Endodermal cell (in vitro differentiated cells): ENCODE measurements around the gene ZNF616. TPM values are rescaled to one million over a fixed set of nuclear protein-coding genes. Genes with fewer than 3 reads are reported as not detected.

Source experiments
- DNase-seq: peaks from one replicate; pipeline ENCODE4 v3.0.0-alpha.2; 2017
- H3K27ac ChIP-seq: 2 replicates; pipeline ENCODE4 v1.5.1; 2013; ENCODE audit warnings: mild to moderate bottlenecking, low read depth, low read length, moderate library complexity
- H3K27me3 ChIP-seq: 2 replicates; pipeline ENCODE4 v1.6.1; 2013; ENCODE audit warnings: mild to moderate bottlenecking, low read length, moderate library complexity; ENCODE audit not compliant: insufficient read depth, control insufficient read depth, poor library complexity, severe bottlenecking
- H3K36me3 ChIP-seq: 2 replicates; pipeline ENCODE4 v1.7.0; 2013; ENCODE audit warnings: mild to moderate bottlenecking, low read length, moderate library complexity; ENCODE audit not compliant: control insufficient read depth, insufficient read depth
- H3K4me1 ChIP-seq: one replicate; pipeline ENCODE4 v1.7.0; 2013; ENCODE audit warnings: low read length; ENCODE audit not compliant: control insufficient read depth, insufficient read depth
- H3K4me3 ChIP-seq: 2 replicates; pipeline ENCODE4 v1.5.1; 2013; ENCODE audit warnings: mild to moderate bottlenecking, low read length, moderate library complexity
- H3K9ac ChIP-seq: 2 replicates; pipeline ENCODE4 v1.6.1; 2013; ENCODE audit warnings: mild to moderate bottlenecking, low read length, moderate library complexity; ENCODE audit not compliant: poor library complexity, severe bottlenecking; ENCODE audit errors: extremely low read depth
- H3K9me3 ChIP-seq: 2 replicates; pipeline ENCODE4 v1.6.1; 2013; ENCODE audit warnings: mild to moderate bottlenecking, low read length, moderate library complexity; ENCODE audit not compliant: control insufficient read depth
- H3K27ac Mint-ChIP-seq: 2 replicates; pipeline ENCODE4 v1.8.0; 2020; ENCODE audit warnings: mixed read lengths
- H3K27me3 Mint-ChIP-seq: 2 replicates; pipeline ENCODE4 v1.8.0; 2021; ENCODE audit warnings: mild to moderate bottlenecking, mixed read lengths; ENCODE audit not compliant: insufficient read depth
- H3K36me3 Mint-ChIP-seq: 2 replicates; pipeline ENCODE4 v1.8.0; 2020; ENCODE audit warnings: low read depth, mixed read lengths
- H3K4me1 Mint-ChIP-seq: 2 replicates; pipeline ENCODE4 v1.8.0; 2020; ENCODE audit warnings: mixed read lengths
- H3K4me3 Mint-ChIP-seq: 2 replicates; pipeline ENCODE4 v1.8.0; 2020; ENCODE audit warnings: mild to moderate bottlenecking, moderate library complexity, mixed read lengths
- H3K9me3 Mint-ChIP-seq: 2 replicates; pipeline ENCODE4 v1.8.0; 2020; ENCODE audit warnings: mild to moderate bottlenecking, mixed read lengths
- CTCF ChIP-seq: fragments of 200-600 bp; sonication (generic); conservative IDR thresholded peaks from 2 replicates; pipeline ENCODE4 v1.5.0; 2021; ENCODE audit warnings: antibody characterized with exemption, mild to moderate bottlenecking
- WGBS, 2 experiments: methylation state at CpG; one replicate each; pipeline versions ENCODE4 v1.1.5 to v1.1.7; 2013; ENCODE audit warnings: missing lambda C conversion rate in 2 of 2, mixed read lengths in 1 of 2; ENCODE audit not compliant: insufficient coverage in 1 of 2, insufficient read length in 1 of 2; 5-methylcytosine and 5-hydroxymethylcytosine counted together
- total RNA-seq, 2 donors: library from RNA; stranded (reverse); fragmentation: NEBNext Ultra II Directional in 1 of 2; extraction: Animal tissue kit (Norgen Biotek cat#: 25700) in 1 of 2; gene quantifications; 2 replicates in 1 of 2; 3 replicates in 1 of 2; pipeline ENCODE4 v1.2.1, GENCODE V29; 2021

Gene ZNF616
- total RNA-seq, 2 donors from 2014 or later: 23.5 to 24.5 TPM

DNA sequence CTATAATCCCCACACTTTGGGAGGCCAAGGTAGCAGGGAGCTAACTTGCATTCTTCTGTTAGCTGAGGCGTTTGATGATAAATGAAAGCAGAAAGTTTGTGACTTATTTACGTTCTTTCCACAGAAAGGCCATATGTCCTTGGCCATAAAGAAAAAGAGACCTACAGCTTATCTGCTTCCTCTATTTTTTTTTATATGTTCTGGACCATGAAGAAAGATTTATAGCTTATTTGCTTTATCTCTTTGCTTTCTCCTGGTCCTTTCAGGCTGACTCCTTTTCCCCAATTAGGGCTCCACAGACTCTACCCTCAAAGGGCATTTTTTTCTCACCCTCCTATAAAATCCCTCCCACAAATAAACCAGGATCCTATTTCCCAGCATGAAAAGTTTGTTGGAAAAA lies 1.5 kb upstream of the ZNF616 start:
- Histone ChIP-seq H3K27me3 (no peaks in the 10 kb centered on the region), H3K36me3 (peaks cover 12% of the 10 kb centered on the region), H3K4me3 (no peak overlapping the region), H3K4me1 (no peaks in the 10 kb centered on the region), H3K9ac (no peak overlapping the region), H3K9me3 (peaks cover 47% of the 10 kb centered on the region), H3K27ac (no peak overlapping the region)
- peaks cover 14% of the 10 kb centered on the region for H3K36me3 Mint-ChIP-seq
- no peak overlapping the region for H3K4me3 Mint-ChIP-seq
- no peak overlapping the region for H3K27ac Mint-ChIP-seq
- 79 to 92% methylated on average over 2 of the region's 2 CpGs for WGBS, 2 experiments
- TF ChIP-seq CTCF: no peak
- no peaks in the 10 kb centered on the region for H3K27me3 Mint-ChIP-seq
- peaks cover 11% of the 10 kb centered on the region for H3K4me1 Mint-ChIP-seq
- peaks cover 35% of the 10 kb centered on the region for H3K9me3 Mint-ChIP-seq
- no peak for DNase-seq

- no peak for DNase-seq
Measured at GRCh38 chr19:52140032-52140710, 433 bp upstream of the ZNF616 start.

GRCh38 chr19:52138983-52139251 lies 821 bp downstream of the ZNF616 start:
- Histone ChIP-seq H3K9me3 (peaks cover 64% of the 10 kb centered on the region), H3K4me3 (peak overlapping the region; percentile 100), H3K9ac (peak overlapping the region; percentile 94), H3K27me3 (no peaks in the 10 kb centered on the region), H3K4me1 (no peaks in the 10 kb centered on the region), H3K27ac (peak overlapping the region; percentile 75), H3K36me3 (peaks cover 34% of the 10 kb centered on the region)
- WGBS, 2 experiments: 0% methylated on average over 2 to 7 of the region's 7 CpGs
- H3K27me3 Mint-ChIP-seq: no peaks in the 10 kb centered on the region
- peaks cover 37% of the 10 kb centered on the region for H3K36me3 Mint-ChIP-seq
- peaks cover 46% of the 10 kb centered on the region for H3K9me3 Mint-ChIP-seq
- peaks cover 11% of the 10 kb centered on the region for H3K4me1 Mint-ChIP-seq
- peak overlapping the region; percentile 97 for H3K27ac Mint-ChIP-seq
- no peak for TF ChIP-seq CTCF
- peak overlapping the region; percentile 90 for H3K4me3 Mint-ChIP-seq
- DNase-seq: no peak

More at GRCh38 chr19:52140032-52140710, 433 bp upstream of the ZNF616 start:
- no peaks in the 10 kb centered on the region for H3K27me3 Mint-ChIP-seq
- H3K4me3 ChIP-seq: peak overlapping the region; percentile 100
- peaks cover 51% of the 10 kb centered on the region for H3K9me3 ChIP-seq
- peak overlapping the region; percentile 90 for H3K4me3 Mint-ChIP-seq
- no peak overlapping the region for H3K9ac ChIP-seq
- H3K27ac Mint-ChIP-seq: no peak overlapping the region
- H3K27me3 ChIP-seq: no peaks in the 10 kb centered on the region
- TF ChIP-seq CTCF: no peak
- peaks cover 25% of the 10 kb centered on the region for H3K36me3 Mint-ChIP-seq
- peaks cover 11% of the 10 kb centered on the region for H3K4me1 Mint-ChIP-seq
- H3K4me1 ChIP-seq: no peaks in the 10 kb centered on the region
- H3K27ac ChIP-seq: no peak overlapping the region
- peaks cover 40% of the 10 kb centered on the region for H3K9me3 Mint-ChIP-seq
- H3K36me3 ChIP-seq: peaks cover 22% of the 10 kb centered on the region
- 32 to 81% methylated on average over 8 to 22 of the region's 22 CpGs for WGBS, 2 experiments
